Neural cell (in vitro differentiated cells): ENCODE measurements around the gene CYREN. TPM values are rescaled to one million over a fixed set of nuclear protein-coding genes. Genes with fewer than 3 reads are reported as not detected.

Experiments
- H2AFZ ChIP-seq: fragments of 200-600, 300-800 bp; sonication (generic), shearing (Covaris generic); 2 replicates; pipeline ENCODE4 v1.6.0; 2014; ENCODE audit warnings: low read depth, mild to moderate bottlenecking, antibody characterized with exemption, low read length, moderate library complexity
- H3F3A ChIP-seq: fragments of 200-600 bp; shearing (Covaris generic); 2 replicates; pipeline ENCODE4 v1.6.1; 2016; ENCODE audit warnings: mild to moderate bottlenecking, moderate library complexity, mixed read lengths, antibody characterized with exemption, low read length; ENCODE audit not compliant: insufficient read depth, poor library complexity, severe bottlenecking
- H3K27ac ChIP-seq: fragments of 200-600, 300-800 bp; sonication (generic), shearing (Covaris generic); 2 replicates; pipeline ENCODE4 v1.5.1; 2014; ENCODE audit warnings: mild to moderate bottlenecking, low read length, moderate library complexity
- H3K27me3 ChIP-seq: fragments of 300-800, 200-600 bp; sonication (generic), shearing (Covaris generic); 2 replicates; pipeline ENCODE4 v1.6.0; 2014; ENCODE audit warnings: mild to moderate bottlenecking, low read depth, low read length, moderate library complexity; ENCODE audit not compliant: insufficient read depth
- H3K36me3 ChIP-seq: fragments of 300-800, 200-600 bp; sonication (generic), shearing (Covaris generic); 2 replicates; pipeline ENCODE4 v1.5.1; 2014; ENCODE audit warnings: mild to moderate bottlenecking, antibody characterized with exemption, low read length, moderate library complexity; ENCODE audit not compliant: insufficient read depth
- H3K4me2 ChIP-seq: fragments of 300-800, 200-600 bp; sonication (generic), shearing (Covaris generic); 2 replicates; pipeline ENCODE4 v1.6.0; 2014; ENCODE audit warnings: mild to moderate bottlenecking, low read length
- H3K4me3 ChIP-seq: fragments of 300-800, 200-600 bp; sonication (generic), shearing (Covaris generic); 2 replicates; pipeline ENCODE4 v1.5.1; 2014; ENCODE audit warnings: mild to moderate bottlenecking, low read length, moderate library complexity
- H3K79me2 ChIP-seq: fragments of 200-600 bp; shearing (Covaris generic); replicated peaks from 2 replicates; pipeline ENCODE4 v1.6.0; 2014; ENCODE audit warnings: mild to moderate bottlenecking, low read length, moderate library complexity; ENCODE audit not compliant: insufficient read depth
- H3K9ac ChIP-seq: fragments of 300-800, 200-600 bp; sonication (generic), shearing (Covaris generic); 2 replicates; pipeline ENCODE4 v1.6.1; 2016; ENCODE audit warnings: mild to moderate bottlenecking, low read length, mixed read lengths
- H3K9me2 ChIP-seq: fragments of 200-600 bp; shearing (Covaris generic); 2 replicates; pipeline ENCODE4 v1.6.1; 2016; ENCODE audit warnings: mild to moderate bottlenecking, low read length, mixed read lengths; ENCODE audit not compliant: insufficient read depth
- H3K9me3 ChIP-seq: fragments of 200-600, 300-800 bp; sonication (generic), shearing (Covaris generic); 2 replicates; pipeline ENCODE4 v1.6.1; 2016; ENCODE audit warnings: mild to moderate bottlenecking, mixed run types, low read length, moderate library complexity, mixed read lengths
- H4K20me1 ChIP-seq: fragments of 200-600 bp; shearing (Covaris generic); 2 replicates; pipeline ENCODE4 v1.6.1; 2016; ENCODE audit warnings: mild to moderate bottlenecking, mixed run types; ENCODE audit not compliant: insufficient read depth
- EP300 ChIP-seq: fragments of 450-650 bp; conservative IDR thresholded peaks from 2 replicates; pipeline ENCODE4 v1.6.1; 2014; ENCODE audit warnings: antibody characterized with exemption, mild to moderate bottlenecking, moderate library complexity; ENCODE audit not compliant: poor library complexity, severe bottlenecking
- EZH2 ChIP-seq: fragments of 200-600, 300-800 bp; shearing (Covaris generic), sonication (generic); IDR thresholded peaks from 2 replicates; pipeline ENCODE4 v1.6.1; 2014; ENCODE audit warnings: antibody characterized with exemption, low read length, borderline replicate concordance, mild to moderate bottlenecking; ENCODE audit not compliant: insufficient read depth, poor library complexity, severe bottlenecking
- MXI1 ChIP-seq: fragments of 450-650 bp; conservative IDR thresholded peaks from 2 replicates; pipeline ENCODE4 v1.6.1; 2014; ENCODE audit warnings: antibody characterized with exemption, mild to moderate bottlenecking; ENCODE audit not compliant: poor library complexity, severe bottlenecking
- POLR2AphosphoS5 ChIP-seq: IDR thresholded peaks from 2 replicates; pipeline ENCODE4 v1.6.1; 2012
- RAD21 ChIP-seq: fragments of 450-650 bp; conservative IDR thresholded peaks from 2 replicates; pipeline ENCODE4 v1.6.1; 2014; ENCODE audit warnings: antibody characterized with exemption, mild to moderate bottlenecking, moderate library complexity
- SMC3 ChIP-seq: fragments of 450-650 bp; conservative IDR thresholded peaks from 2 replicates; pipeline ENCODE4 v1.6.1; 2014; ENCODE audit warnings: antibody characterized with exemption, mild to moderate bottlenecking, moderate library complexity; ENCODE audit not compliant: poor library complexity
- TAF1 ChIP-seq: IDR thresholded peaks from 2 replicates; pipeline ENCODE4 v1.6.1; 2012; ENCODE audit warnings: low read depth
- polyA plus RNA-seq: library from polyadenylated mRNA; depleted of rRNA; stranded (reverse); fragments of >200 nt; gene quantifications from 2 replicates; pipeline ENCODE4 v1.2.3, GENCODE V29; 2014
- TF ChIP-seq, protein P1 (sequence below): IDR thresholded peaks from 2 replicates; pipeline ENCODE4 v1.6.1; 2012; ENCODE audit warnings: borderline replicate concordance
- TF ChIP-seq, protein P2 (sequence below): fragments of 450-650 bp; IDR thresholded peaks from 2 replicates; pipeline ENCODE4 v1.5.1; 2014; ENCODE audit warnings: antibody characterized with exemption, mild to moderate bottlenecking, moderate library complexity; ENCODE audit not compliant: poor library complexity, severe bottlenecking

The CYREN gene
- polyA plus RNA-seq, 1 donor from 2014 or later: 6.7 TPM

DNA sequence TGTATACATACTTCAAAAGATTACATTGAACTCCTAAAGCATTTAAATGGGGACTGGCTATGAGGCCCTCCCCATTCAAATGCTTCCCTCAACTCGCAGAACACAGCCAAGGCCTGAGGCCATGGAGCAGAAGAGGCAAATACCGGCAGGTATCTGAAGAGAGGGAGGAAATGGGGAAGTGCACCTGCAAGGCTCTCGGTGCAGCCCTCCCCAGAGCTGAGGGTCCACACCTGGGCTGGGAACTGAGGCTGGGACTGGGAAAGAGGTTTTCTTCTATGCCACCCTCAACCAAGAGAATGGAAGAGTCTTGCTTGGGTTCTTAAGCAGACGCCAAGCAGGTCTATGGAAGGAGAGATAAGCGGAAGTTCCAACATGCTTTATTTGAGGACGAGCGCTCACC lies 13.0 kb upstream of the CYREN start:
- no peaks in the 10 kb centered on the region for H3F3A ChIP-seq
- peaks cover 17% of the 10 kb centered on the region for H3K36me3 ChIP-seq
- no peak overlapping the region for H3K4me2 ChIP-seq
- H3K4me3 ChIP-seq: no peak overlapping the region
- H2AFZ ChIP-seq: no peak overlapping the region
- no peak overlapping the region for H3K27ac ChIP-seq
- TF ChIP-seq RAD21: no peak
- TF ChIP-seq, protein P1, sequence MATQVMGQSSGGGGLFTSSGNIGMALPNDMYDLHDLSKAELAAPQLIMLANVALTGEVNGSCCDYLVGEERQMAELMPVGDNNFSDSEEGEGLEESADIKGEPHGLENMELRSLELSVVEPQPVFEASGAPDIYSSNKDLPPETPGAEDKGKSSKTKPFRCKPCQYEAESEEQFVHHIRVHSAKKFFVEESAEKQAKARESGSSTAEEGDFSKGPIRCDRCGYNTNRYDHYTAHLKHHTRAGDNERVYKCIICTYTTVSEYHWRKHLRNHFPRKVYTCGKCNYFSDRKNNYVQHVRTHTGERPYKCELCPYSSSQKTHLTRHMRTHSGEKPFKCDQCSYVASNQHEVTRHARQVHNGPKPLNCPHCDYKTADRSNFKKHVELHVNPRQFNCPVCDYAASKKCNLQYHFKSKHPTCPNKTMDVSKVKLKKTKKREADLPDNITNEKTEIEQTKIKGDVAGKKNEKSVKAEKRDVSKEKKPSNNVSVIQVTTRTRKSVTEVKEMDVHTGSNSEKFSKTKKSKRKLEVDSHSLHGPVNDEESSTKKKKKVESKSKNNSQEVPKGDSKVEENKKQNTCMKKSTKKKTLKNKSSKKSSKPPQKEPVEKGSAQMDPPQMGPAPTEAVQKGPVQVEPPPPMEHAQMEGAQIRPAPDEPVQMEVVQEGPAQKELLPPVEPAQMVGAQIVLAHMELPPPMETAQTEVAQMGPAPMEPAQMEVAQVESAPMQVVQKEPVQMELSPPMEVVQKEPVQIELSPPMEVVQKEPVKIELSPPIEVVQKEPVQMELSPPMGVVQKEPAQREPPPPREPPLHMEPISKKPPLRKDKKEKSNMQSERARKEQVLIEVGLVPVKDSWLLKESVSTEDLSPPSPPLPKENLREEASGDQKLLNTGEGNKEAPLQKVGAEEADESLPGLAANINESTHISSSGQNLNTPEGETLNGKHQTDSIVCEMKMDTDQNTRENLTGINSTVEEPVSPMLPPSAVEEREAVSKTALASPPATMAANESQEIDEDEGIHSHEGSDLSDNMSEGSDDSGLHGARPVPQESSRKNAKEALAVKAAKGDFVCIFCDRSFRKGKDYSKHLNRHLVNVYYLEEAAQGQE: no peak
- TF ChIP-seq EP300: no peak
- no peak for TF ChIP-seq POLR2AphosphoS5
- no peak for TF ChIP-seq TAF1
- TF ChIP-seq, protein P2, sequence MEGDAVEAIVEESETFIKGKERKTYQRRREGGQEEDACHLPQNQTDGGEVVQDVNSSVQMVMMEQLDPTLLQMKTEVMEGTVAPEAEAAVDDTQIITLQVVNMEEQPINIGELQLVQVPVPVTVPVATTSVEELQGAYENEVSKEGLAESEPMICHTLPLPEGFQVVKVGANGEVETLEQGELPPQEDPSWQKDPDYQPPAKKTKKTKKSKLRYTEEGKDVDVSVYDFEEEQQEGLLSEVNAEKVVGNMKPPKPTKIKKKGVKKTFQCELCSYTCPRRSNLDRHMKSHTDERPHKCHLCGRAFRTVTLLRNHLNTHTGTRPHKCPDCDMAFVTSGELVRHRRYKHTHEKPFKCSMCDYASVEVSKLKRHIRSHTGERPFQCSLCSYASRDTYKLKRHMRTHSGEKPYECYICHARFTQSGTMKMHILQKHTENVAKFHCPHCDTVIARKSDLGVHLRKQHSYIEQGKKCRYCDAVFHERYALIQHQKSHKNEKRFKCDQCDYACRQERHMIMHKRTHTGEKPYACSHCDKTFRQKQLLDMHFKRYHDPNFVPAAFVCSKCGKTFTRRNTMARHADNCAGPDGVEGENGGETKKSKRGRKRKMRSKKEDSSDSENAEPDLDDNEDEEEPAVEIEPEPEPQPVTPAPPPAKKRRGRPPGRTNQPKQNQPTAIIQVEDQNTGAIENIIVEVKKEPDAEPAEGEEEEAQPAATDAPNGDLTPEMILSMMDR: no peak
- no peak for TF ChIP-seq SMC3
- no peak for TF ChIP-seq MXI1
- TF ChIP-seq EZH2: no peak
- no peaks in the 10 kb centered on the region for H3K9me2 ChIP-seq
- H4K20me1 ChIP-seq: no peaks in the 10 kb centered on the region
- H3K9ac ChIP-seq: no peak overlapping the region
- no peaks in the 10 kb centered on the region for H3K27me3 ChIP-seq
- H3K9me3 ChIP-seq: peaks cover 11% of the 10 kb centered on the region
- H3K79me2 ChIP-seq: no peaks in the 10 kb centered on the region

DNA sequence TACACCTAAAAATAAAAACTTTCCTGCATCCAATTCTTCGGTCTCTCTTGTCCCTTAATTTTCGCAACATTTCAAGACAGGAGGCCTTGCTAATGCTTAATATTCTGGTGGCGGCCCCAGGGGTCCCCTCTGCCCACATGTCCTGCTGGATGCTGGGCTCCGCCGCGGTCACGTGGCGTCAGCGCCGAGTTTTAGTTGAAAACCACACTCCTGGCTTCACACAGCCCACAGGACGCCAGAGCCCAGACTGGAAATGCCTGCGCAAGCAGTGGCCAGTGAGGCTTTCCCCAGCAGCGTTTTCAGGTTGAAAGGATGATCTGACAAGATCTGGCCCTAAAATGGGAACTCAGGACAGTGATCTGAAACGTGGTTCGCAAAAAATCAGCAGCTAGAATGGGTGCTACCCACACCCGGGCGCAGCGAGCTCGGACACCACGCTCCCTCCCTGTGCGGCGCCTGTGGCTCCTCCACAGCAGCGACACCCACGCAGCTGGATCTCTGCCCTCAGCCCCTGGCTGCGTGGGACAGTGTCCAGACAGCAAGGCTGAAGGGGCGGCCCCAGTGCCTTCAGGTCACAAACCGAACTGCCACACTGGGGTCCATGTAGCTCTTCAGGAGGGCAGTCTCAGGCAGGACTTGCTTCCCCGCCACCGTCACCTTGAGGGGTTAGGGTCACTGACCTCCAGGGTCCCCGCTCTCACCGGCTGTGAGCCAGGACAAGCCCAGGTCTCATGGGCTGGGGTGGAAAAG lies 11.6 kb upstream of the CYREN start:
- H2AFZ ChIP-seq: no peak overlapping the region
- H3F3A ChIP-seq: no peaks in the 10 kb centered on the region
- no peaks in the 10 kb centered on the region for H3K9me2 ChIP-seq
- no peak overlapping the region for H3K9ac ChIP-seq
- H3K27me3 ChIP-seq: no peaks in the 10 kb centered on the region
- peaks cover 12% of the 10 kb centered on the region for H3K36me3 ChIP-seq
- H3K27ac ChIP-seq: no peak overlapping the region
- no peaks in the 10 kb centered on the region for H3K79me2 ChIP-seq
- H3K4me3 ChIP-seq: no peak overlapping the region
- H3K4me2 ChIP-seq: no peak overlapping the region
- TF ChIP-seq RAD21: no peak
- TF ChIP-seq EP300: no peak
- TF ChIP-seq TAF1: no peak
- TF ChIP-seq EZH2: no peak
- no peak for TF ChIP-seq POLR2AphosphoS5
- TF ChIP-seq, protein P1: no peak
- TF ChIP-seq SMC3: no peak
- no peak for TF ChIP-seq MXI1
- TF ChIP-seq, protein P2: no peak
- H4K20me1 ChIP-seq: no peaks in the 10 kb centered on the region
- H3K9me3 ChIP-seq: peaks cover 11% of the 10 kb centered on the region
